Keratinocyte (primary cell): ENCODE measurements around the gene LDLRAD4. TPM values are rescaled to one million over a fixed set of nuclear protein-coding genes. Genes with fewer than 3 reads are reported as not detected.

ENCODE experiments used
- DNase-seq: peaks from one replicate; pipeline ENCODE4 v3.0.0-alpha.2; 2011; ENCODE audit warnings: low read depth, missing footprints, low spot score
- FAIRE-seq: peaks from 2 replicates; lab custom pipeline; 2011; peaks lifted over from hg19 to GRCh38; lab: Jason Lieb, UNC
- H2AFZ ChIP-seq: 2 replicates; pipeline ENCODE4 v1.6.0; 2012; ENCODE audit warnings: low read length, control low read depth, inconsistent platforms; ENCODE audit not compliant: control insufficient read depth
- H3K27ac ChIP-seq: 2 replicates; pipeline ENCODE4 v1.5.1; 2011; ENCODE audit warnings: low read length; ENCODE audit not compliant: control insufficient read depth, insufficient read depth
- H3K27me3 ChIP-seq: 3 replicates; pipeline ENCODE4 v1.6.0; 2011; ENCODE audit warnings: low read length; ENCODE audit not compliant: control insufficient read depth, insufficient read depth; ENCODE audit errors: extremely low read depth
- H3K36me3 ChIP-seq, 2 experiments: 2 replicates in 1 of 2; 3 replicates in 1 of 2; pipeline ENCODE4 v1.5.1; 2011; ENCODE audit warnings: low read length in 2 of 2, mild to moderate bottlenecking in 1 of 2; ENCODE audit not compliant: control insufficient read depth in 2 of 2, insufficient read depth in 2 of 2; ENCODE audit errors: extremely low read depth in 1 of 2
- H3K4me1 ChIP-seq: 3 replicates; pipeline ENCODE4 v1.5.1; 2011; ENCODE audit warnings: low read length; ENCODE audit not compliant: control insufficient read depth, insufficient read depth; ENCODE audit errors: extremely low read depth
- H3K4me2 ChIP-seq: 3 replicates; pipeline ENCODE4 v1.6.0; 2011; ENCODE audit warnings: low read depth, low read length; ENCODE audit not compliant: control insufficient read depth, insufficient read depth; ENCODE audit errors: extremely low read depth
- H3K4me3 ChIP-seq, 3 experiments: fragments of 200-600 bp in 1 of 3; sonication (generic) in 1 of 3; 2 replicates in 2 of 3; 3 replicates in 1 of 3; pipeline ENCODE4 v1.5.1; 2011 to 2016; ENCODE audit warnings: low read length in 3 of 3, mild to moderate bottlenecking in 3 of 3, control low read depth in 2 of 3, inconsistent platforms in 1 of 3, low read depth in 1 of 3, mixed read lengths in 1 of 3, mixed run types in 1 of 3, moderate library complexity in 1 of 3; ENCODE audit not compliant: control insufficient read depth in 2 of 3, insufficient read depth in 2 of 3; ENCODE audit errors: extremely low read depth in 1 of 3
- H3K79me2 ChIP-seq: 2 replicates; pipeline ENCODE4 v1.6.0; 2012; ENCODE audit warnings: low read length; ENCODE audit not compliant: control insufficient read depth, insufficient read depth
- H3K9ac ChIP-seq: 3 replicates; pipeline ENCODE4 v1.6.0; 2011; ENCODE audit warnings: low read length; ENCODE audit not compliant: control insufficient read depth, insufficient read depth; ENCODE audit errors: extremely low read depth
- H3K9me1 ChIP-seq: 3 replicates; pipeline ENCODE4 v1.6.0; 2011; ENCODE audit warnings: low read length; ENCODE audit not compliant: control insufficient read depth, insufficient read depth; ENCODE audit errors: extremely low read depth
- H3K9me3 ChIP-seq: 2 replicates; pipeline ENCODE4 v1.5.1; 2012; ENCODE audit warnings: low read depth, low read length; ENCODE audit not compliant: control insufficient read depth
- H4K20me1 ChIP-seq: 3 replicates; pipeline ENCODE4 v1.6.0; 2011; ENCODE audit warnings: low read length; ENCODE audit not compliant: control insufficient read depth, insufficient read depth; ENCODE audit errors: extremely low read depth
- EZH2 ChIP-seq: IDR thresholded peaks from one replicate; pipeline ENCODE4 v1.6.1; 2012; ENCODE audit warnings: inconsistent platforms, mild to moderate bottlenecking, low read length, moderate library complexity
- dilution Hi-C: fragments of 300-500 bp; cut with MboI; formaldehyde crosslinking; loops from one replicate; pipeline ENCODE4 v1.7.0; 2020; ENCODE audit warnings: low sequenced_read_pairs; ENCODE audit not compliant: extremely low pct_ligation_motif_present
- polyA plus RNA-seq, 5 experiments: library from polyadenylated mRNA; depleted of rRNA in 3 of 5; stranded (reverse) in 3 of 5; stranded (forward) in 1 of 5; unstranded in 1 of 5; fragments of >200 nt; gene quantifications; 1 replicate in 1 of 5; 2 replicates in 3 of 5; 3 replicates in 1 of 5; pipeline versions ENCODE4 v1.2.1 to v1.2.3, GENCODE V29; 2011 to 2012; ENCODE audit warnings: missing spikeins in 2 of 5, low read depth in 1 of 5, low replicate concordance in 1 of 5
- TF ChIP-seq, protein P1 (sequence below), 3 experiments: IDR thresholded peaks in 1 of 3; conservative IDR thresholded peaks in 1 of 3; optimal IDR thresholded peaks in 1 of 3; 2 replicates in 2 of 3; 3 replicates in 1 of 3; pipeline versions ENCODE3 to v1.5.1; 2011; ENCODE audit warnings: low read length in 3 of 3, mild to moderate bottlenecking in 3 of 3, moderate library complexity in 2 of 3, control low read depth in 1 of 3, inconsistent platforms in 1 of 3; ENCODE audit not compliant: insufficient read depth in 2 of 3; ENCODE audit errors: extremely low read depth in 1 of 3

LDLRAD4 gene
- polyA plus RNA-seq, 1 donor (not counting 4 experiments of a cell fraction or from before 2014, with no cell fraction given), result not detected

DNA sequence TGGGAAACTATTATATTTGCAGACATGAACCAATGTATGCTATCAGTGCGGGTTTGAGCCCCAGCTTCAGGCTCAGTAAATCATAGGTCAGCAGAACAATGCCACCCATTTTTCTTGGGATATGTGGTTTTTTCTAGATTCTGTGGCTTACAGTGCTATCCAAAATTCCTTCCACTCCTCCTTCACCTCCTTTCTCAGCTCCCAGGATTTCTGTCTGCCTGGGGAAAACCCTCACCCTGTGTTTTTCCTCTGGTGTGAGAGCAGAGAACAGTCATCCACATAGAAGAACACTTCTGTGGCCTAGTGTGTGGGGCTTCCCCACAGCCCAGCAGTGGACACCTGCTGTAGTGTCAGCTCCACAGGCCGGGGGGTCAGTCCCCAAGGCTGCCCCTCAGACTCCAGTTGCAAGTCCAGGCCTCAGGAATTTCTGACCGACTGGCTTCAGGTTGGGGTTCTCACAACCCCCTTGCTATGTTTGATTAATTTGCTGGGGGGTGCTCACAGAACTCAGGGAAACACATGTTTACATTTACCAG is 238.2 kb downstream of the LDLRAD4 start:
- Histone ChIP-seq H3K36me3 (no peaks in the 10 kb centered on the region), H3K4me2 (no peak overlapping the region), H3K4me3 (no peak overlapping the region), H2AFZ (no peak overlapping the region), H3K4me1 (no peaks in the 10 kb centered on the region), H3K9me1 (no peaks in the 10 kb centered on the region), H3K79me2 (no peaks in the 10 kb centered on the region), H3K9me3 (peaks cover 3% of the 10 kb centered on the region), H3K27ac (no peak overlapping the region), H3K27me3 (no peaks in the 10 kb centered on the region), H4K20me1 (no peaks in the 10 kb centered on the region), H3K9ac (no peak overlapping the region)
- dilution Hi-C loops, result no loop called here
- DNase-seq, result no peak
- TF ChIP-seq, protein P1, sequence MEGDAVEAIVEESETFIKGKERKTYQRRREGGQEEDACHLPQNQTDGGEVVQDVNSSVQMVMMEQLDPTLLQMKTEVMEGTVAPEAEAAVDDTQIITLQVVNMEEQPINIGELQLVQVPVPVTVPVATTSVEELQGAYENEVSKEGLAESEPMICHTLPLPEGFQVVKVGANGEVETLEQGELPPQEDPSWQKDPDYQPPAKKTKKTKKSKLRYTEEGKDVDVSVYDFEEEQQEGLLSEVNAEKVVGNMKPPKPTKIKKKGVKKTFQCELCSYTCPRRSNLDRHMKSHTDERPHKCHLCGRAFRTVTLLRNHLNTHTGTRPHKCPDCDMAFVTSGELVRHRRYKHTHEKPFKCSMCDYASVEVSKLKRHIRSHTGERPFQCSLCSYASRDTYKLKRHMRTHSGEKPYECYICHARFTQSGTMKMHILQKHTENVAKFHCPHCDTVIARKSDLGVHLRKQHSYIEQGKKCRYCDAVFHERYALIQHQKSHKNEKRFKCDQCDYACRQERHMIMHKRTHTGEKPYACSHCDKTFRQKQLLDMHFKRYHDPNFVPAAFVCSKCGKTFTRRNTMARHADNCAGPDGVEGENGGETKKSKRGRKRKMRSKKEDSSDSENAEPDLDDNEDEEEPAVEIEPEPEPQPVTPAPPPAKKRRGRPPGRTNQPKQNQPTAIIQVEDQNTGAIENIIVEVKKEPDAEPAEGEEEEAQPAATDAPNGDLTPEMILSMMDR (optimal IDR thresholded peaks at IDR 0.05 in 1 of 3, IDR thresholded peaks at IDR 0.05 in 1 of 3, conservative IDR thresholded peaks at IDR 0.05 in 1 of 3; ENCODE audit: extremely low read depth in 1 of 3, insufficient read depth in 2 of 3, low read length in 3 of 3), result no peak
- TF ChIP-seq EZH2, result no peak
- no peak for FAIRE-seq

DNA sequence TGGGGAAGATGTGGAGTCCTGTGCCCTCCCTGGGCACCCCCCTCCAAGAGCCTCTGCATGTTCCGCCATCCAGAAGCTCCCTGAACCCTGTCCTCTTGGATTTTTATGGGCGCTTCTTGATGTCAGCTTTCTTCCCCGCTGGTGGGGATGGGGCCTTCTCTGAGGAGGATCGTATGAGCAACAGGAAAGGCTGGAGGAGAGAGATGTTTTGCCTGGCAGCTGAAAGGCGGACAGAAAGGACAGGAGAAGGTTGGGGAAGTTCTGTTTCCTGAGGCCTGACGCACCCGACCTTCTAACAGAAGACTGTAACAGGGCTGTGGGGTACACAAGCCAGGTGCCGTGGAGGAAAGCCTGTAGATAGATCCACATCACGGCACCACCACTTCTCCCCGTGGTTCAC is 238.8 kb downstream of the LDLRAD4 start:
- Histone ChIP-seq H3K9me1 (no peaks in the 10 kb centered on the region), H2AFZ (no peak overlapping the region), H3K36me3 (no peaks in the 10 kb centered on the region), H3K4me3 (no peak overlapping the region), H4K20me1 (no peaks in the 10 kb centered on the region), H3K79me2 (no peaks in the 10 kb centered on the region), H3K4me1 (no peaks in the 10 kb centered on the region), H3K4me2 (no peak overlapping the region), H3K27ac (no peak overlapping the region), H3K27me3 (no peaks in the 10 kb centered on the region), H3K9me3 (peaks cover 3% of the 10 kb centered on the region), H3K9ac (no peak overlapping the region)
- dilution Hi-C loops, result no loop called here
- DNase-seq, result no peak
- no peak for TF ChIP-seq EZH2
- TF ChIP-seq, protein P1 (optimal IDR thresholded peaks at IDR 0.05 in 1 of 3, IDR thresholded peaks at IDR 0.05 in 1 of 3, conservative IDR thresholded peaks at IDR 0.05 in 1 of 3; ENCODE audit: extremely low read depth in 1 of 3, insufficient read depth in 2 of 3, low read length in 3 of 3), result no peak
- no peak for FAIRE-seq
